T follicular helper cell (primary cell): ENCODE results near the gene RAB3C.
"Not testable (repeated sequence)": the region's sequence is repeated elsewhere in the genome, so short reads cannot be mapped to it uniquely, and the experiment has no call there.

Source experiments
- DNase-seq: peaks from one replicate; pipeline ENCODE4 v3.0.0-alpha.2; 2020; ENCODE audit warnings: low read depth
- total RNA-seq, 2 experiments: gene quantifications; one replicate each; lab custom pipeline; 2026; lab: John Stamatoyannopoulos, UW

The RAB3C gene, protein sequence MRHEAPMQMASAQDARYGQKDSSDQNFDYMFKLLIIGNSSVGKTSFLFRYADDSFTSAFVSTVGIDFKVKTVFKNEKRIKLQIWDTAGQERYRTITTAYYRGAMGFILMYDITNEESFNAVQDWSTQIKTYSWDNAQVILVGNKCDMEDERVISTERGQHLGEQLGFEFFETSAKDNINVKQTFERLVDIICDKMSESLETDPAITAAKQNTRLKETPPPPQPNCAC
- total RNA-seq: 0 reads per million in 2 experiments

DNA sequence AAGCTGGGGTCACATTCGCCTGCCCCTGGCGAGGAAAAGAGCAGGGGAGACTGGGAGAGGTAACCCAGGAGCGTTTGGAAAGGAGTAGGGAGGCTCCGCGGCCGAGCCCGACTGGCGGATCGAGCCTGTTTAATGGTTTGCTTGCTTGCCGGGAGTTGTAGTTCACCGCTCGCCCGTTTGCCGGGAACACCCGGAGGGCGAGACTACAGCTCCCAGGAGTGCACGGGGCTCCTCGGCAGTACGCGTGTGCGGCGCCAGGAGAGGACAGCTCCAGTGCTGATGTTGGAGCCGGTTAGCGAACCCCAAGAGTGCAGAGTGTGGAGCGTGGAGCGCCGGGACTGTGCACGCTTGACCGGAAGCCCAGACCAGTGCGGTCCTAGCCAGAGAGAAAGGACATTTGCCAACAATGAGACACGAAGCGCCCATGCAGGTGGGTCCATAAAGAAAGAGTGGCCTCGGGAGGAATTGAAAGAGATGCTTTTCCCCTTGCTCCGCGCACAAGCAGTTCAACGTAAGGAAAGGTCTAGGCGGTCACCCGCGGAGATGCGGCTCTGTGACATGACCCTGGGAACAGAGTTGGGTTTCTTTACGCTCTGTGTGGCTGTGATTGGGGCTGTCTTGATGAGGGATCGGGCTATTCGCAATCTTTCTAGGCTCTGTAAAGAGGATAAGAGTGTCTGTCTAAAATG is at the start of gene RAB3C:
Gene RAB3C, plus strand, starts transcription at position 273 of the 689 bp plus-strand sequence. Its CDS starts 134 bp downstream, at position 407.
- DNase-seq: no peak

DNA sequence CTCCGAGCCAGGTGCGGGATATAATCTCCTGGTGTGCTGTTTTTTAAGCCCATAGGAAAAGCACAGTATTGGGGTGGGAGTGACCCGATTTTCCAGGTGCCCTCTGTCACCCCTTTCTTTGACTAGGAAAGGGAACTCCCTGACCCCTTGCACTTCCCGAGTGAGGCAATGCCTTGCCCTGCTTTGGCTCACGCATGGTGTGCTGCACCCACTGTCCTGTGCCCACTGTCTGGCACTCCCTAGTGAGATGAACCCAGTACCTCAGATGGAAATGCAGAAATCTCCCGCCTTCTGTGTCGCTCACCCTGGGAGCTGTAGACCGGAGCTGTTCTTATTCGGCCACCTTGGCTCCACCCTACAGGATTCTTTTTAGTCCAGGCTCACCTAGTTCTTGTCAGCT is 40.9 kb upstream of the RAB3C start:
- DNase-seq: not testable (repeated sequence)

DNA sequence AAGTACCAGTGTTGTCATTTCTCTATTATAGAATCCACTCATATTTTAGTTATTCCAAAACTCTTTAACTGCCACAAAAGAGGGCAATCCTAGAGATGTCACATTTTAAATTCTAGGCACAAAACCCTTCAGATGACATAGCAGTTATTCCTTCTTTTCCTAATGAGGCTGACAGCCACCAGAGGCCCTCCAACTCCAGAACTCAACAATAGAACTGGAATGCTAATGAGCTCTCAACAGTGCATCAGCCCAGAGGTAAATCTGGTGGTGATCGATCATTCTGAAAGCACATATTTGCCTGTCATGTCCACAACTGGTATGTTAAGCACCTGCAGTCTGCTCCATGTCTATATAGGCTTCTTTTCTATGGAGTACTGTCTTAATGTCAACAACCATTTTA is 40.2 kb upstream of the RAB3C start:
- no peak for DNase-seq

DNA sequence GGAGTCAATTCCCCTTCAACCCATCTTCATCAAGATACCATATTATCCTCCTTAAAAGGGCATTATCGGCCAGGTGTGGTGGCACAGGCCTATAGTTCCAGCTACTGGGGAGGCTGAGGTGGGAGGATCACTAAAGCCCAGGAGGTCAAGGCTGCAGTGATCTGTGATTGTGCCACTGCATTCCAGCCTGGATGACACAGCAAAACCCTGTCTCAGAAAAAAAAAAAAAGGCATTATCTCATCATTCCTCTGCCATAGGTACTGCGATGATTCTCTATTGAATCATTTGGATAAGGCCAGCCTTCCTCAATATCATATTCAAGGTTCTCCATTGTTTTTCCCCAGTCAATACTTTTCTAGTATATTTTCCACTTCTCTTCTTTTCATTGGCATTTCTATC is 39.2 kb upstream of the RAB3C start:
- no peak for DNase-seq

DNA sequence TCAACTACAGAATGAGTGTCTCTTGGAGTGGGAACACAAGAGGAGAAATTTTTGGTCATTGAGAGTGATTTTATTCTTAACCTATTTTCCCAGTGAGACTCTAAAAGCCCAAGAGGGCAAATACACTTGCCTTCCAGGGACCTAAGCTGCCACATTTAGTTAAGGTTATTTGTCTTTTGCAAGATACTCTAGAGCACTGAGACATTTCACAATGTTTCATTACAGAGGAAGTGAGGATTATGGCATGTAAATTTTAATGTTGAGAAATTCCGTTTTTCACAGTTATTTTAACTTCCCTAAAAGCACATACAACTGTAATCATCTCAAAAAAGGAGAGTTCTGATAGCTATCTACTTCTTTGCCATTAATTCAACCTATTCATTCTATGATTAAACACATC is 38.7 kb upstream of the RAB3C start:
- no peak for DNase-seq

DNA sequence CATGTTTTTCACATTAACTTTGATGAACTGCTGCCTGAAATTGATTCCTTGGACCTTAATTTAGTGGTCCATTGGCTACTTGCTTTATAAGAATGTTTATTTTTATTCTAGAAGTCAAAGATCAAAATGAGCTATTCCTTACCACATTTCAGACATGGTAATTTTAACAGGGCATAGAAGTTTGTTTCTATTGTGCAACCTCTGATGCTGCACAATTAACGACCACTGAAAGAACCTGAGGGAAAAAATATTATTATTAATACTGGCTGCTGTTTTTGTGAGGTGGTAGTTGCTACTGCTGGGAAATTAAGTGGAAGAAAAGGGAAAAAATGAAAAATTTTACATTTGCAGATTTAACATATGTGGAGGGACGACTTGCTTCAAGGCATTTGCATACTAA is 37.9 kb upstream of the RAB3C start:
- no peak for DNase-seq

DNA sequence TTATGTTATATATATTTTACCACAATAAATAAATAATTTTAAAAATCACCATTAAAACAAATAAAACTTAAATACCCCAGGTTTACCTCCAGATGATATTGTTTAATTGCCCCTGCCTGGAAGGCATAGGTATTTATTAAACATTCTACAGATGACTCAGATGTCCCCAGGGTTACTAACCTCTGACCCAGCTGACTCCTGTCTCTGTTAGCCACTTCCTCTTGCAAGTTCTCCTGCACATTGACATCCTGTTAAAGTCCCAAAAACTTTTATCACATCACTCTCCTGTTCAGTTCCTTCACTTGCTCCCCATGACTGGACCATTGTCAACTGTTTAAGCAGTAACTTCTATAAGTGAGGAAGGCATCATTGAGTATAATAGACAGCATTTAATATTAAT is 37.0 kb upstream of the RAB3C start:
- DNase-seq: no peak

DNA sequence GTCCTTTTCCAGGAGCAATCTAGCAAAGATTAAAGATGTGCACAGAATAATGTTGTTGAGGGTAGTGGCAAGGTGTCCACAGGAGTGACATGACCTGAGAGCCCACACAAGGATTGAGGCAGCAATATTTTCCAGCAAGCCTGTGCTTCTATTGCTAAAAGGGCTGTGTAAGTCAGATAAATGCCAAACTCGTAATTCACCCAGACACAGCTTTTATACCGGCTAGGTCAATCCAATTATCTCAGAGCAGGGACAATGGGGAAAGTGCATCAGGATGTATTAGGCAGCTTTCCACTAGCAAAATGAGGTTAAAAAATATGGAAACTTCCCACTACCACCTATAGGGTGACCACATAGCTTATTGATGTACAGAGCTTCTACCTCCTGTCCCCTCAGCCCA is 34.8 kb upstream of the RAB3C start:
- no peak for DNase-seq

DNA sequence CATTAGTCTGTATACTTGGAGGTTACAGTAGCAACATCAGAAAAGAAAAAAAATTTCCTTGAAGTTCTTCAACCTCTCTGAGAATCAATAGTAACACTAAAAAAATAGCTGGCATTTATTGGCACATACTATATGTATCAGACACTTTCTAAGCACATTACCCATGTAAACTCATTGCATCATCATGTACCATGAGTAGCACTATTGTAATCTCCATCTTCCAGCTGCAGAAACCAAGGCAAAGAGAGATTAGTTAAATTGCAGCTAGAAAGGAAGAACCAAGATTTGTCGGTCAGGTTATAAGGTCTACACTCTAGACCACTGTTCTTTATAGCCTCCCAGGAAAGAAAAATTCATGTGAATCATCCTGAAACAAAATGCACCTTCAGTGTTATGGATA is 31.4 kb upstream of the RAB3C start:
- no peak for DNase-seq

DNA sequence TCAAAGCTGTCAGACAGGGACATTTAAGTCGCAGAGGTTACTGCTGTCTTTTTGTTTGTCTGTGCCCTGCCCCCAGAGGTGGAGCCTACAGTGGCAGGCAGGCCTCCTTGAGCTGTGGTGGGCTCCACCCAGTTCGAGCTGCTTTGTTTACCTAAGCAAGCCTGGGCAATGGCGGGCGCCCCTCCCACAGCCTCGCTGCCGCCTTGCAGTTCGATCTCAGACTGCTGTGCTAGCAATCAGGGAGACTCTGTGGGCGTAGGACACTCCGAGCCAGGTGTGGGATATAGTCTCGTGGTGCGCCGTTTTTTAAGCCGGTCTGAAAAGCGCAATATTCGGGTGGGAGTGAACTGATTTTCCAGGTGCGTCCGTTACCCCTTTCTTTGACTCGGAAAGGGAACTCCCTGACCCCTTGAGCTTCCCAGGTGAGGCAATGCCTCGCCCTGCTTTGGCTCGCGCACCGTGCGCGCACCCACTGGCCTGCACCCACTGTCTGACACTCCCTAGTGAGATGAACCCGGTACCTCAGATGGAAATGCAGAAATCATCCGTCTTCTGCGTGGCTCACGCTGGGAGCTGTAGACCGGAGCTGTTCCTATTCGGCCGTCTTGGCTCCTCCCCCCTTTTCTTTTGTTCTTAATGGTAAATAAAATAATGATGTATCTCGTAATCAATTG is 25.1 kb upstream of the RAB3C start:
- not testable (repeated sequence) for DNase-seq

DNA sequence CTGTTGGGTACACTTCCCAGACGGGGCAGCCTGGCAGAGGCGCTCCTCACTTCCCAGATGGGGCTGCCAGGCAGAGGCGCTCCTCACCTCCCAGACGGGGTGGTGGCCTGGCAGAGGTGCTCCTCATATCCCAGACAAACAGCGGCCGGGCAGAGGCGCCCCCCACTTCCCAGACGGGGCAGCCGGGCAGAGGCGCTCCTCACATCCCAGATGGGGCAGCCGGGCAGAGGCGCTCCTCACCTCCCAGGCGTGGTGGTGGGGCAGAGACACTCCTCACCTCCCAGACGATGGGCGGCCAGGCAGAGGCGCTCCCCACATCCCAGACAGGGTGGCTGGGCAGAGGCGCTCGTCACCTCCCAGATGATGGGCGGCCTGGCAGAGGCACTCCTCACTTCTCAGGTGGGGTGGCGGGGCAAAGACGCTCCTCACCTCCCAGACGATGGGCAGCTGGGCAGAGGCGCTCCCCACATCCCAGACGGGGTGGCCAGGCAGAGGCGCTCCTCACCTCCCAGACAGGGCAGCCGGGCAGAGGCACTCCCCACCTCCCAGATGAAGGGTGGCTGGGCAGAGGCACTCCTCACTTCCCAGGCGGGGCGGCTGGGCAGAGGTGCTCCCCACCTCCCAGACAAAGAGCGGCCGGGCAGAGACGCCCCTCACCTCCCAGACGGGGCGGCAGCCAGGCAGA is 19.7 kb upstream of the RAB3C start:
- not testable (repeated sequence) for DNase-seq

DNA sequence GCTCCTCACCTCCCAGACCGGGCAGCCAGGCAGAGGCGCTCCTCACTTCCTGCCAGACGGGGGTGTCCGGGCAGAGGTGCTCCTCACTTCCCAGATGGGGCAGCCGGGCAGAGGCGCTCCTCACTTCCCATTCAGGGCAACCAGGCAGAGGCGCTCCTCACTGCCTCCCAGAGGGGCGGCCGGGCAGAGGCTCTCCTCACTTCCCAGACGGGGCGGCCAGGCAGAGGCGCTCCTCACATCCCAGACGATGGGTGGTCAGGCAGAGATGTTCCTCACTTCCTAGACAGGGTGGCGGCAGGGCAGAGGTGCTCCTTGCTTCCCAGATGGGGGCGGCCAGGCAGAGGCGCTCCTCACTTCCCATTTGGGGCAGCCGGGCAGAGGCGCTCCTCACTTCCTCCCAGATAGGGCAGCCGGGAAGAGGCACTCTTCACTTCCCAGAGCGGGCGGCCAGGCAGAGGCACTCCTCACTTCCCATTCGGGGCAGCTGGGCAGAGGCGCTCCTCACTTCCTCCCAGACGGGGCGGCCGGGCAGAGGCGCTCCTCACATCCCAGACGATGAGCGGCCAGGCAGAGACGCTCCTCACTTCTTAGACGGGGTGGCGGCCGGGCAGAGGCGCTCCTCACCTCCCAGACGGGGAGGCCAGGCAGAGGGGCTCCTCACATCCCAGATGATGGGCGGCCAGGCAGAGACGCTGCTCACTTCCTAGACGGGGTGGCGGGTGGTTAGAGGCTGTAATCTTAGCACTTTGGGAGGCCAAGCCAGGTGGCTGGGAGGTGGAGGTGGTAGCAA is 18.6 kb upstream of the RAB3C start:
- not testable (repeated sequence) for DNase-seq

DNA sequence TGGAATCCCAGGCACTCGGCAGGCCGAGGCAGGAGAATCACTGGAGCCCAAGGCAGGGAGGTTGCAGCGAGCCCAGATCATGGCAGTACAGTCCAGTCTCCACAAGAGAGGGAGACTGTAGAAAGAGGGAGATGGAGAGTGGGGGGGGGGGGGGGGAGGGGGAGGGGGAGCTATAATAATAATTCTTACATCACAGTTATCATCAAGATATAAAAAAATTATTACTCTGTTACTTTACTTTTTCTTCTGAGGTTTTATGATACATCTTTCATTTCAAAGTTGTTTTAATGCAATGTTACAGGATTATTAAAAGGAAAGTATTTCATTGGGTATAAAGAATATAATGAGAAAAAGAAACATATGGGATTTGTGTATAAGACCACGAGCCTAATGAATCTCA is 17.8 kb upstream of the RAB3C start:
- DNase-seq: no peak

DNA sequence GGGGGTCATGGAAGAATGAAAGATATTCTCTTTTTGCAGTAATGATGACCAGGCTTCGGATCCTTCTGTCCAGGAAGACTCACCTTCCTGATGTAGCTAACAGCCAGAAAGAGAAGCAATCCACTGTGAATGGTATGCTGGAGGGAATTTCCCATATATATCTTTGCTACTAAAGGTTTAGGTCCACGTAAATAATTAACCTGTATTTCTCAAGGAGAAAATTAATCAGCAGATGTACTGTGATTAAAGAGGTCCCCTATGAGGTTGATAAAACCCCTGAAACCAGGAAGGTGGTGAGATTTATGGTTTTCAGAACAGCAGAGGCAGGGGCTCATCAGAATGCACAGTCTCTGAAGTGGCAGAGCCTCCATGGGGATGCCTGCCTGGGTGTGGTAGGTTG is 11.4 kb upstream of the RAB3C start:
- DNase-seq: no peak

DNA sequence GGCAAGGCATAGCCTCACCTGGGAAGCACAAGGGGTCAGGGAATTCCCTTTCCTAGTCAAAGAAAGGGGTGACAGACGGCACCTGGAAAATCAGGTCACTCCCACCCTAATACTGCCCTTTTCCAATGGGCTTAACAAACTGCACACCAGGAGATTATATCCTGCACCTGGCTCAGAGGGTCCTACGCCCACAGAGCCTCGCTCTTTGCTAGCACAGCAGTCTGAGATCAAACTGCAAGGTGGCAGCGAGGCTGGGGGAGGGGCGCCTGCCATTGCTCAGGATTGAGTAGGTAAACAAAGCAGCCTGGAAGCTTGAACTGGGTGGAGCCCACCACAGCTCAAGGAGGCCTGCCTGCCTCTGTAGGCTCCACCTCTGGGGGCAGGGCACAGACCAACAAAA is 9.9 kb upstream of the RAB3C start:
- not testable (repeated sequence) for DNase-seq

DNA sequence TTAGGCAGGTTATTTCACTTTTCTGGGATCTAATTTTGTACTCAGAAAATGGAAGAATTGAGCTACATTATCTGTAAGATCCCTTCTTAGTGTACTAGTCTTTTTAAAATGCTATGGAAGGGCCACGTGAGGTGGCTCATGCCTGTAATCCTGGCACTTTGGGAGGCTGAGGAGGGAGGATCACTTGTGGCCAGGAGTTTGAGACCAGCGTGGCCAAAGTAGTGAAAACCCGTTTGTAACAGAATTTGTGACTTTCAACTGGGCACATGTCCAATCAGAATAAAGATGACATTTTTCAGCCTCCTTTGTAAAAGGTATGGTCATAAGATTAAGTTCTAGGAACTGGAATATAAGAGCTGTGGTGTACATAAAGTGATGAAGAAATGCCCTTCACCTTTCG is 3.1 kb upstream of the RAB3C start:
- DNase-seq: no peak

DNA sequence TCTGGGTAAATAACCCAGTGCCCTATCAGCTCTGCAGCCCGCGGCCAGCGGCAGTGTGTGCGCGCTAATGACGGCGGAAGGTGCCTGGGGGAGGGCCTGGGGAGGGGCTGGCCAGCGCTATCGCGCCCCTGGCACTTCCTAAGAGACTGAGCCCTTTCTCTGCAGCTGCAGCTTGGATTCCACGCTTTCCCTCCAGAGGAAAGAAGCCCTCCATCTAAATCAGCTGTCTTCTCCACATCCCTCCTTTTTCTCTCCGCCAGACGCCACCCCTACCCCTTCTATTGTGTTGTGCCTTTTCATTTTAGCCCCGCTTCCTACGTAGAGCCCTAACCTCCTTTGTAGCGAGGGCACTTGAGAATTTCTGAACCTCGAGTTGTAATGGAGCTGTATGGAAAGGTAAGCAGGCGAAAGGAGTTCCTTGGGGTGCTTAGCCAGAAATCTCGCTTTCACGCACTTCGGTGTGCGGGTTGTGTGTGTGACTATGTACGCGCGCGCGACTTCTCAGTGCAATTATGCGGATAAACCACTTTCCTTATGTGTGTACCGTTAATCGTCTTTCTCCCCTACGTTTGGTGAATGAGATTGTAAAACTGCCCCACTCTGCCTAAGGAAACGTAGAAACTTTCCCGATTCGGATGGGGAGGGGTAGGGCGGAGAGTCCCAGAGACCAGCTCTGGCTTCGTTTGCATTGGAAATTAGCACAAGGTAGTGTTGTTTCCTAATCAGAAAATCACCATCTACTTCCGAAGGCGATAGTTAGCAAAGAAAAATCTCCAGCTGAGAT is 664 bp upstream of the RAB3C start:
- no peak for DNase-seq

DNA sequence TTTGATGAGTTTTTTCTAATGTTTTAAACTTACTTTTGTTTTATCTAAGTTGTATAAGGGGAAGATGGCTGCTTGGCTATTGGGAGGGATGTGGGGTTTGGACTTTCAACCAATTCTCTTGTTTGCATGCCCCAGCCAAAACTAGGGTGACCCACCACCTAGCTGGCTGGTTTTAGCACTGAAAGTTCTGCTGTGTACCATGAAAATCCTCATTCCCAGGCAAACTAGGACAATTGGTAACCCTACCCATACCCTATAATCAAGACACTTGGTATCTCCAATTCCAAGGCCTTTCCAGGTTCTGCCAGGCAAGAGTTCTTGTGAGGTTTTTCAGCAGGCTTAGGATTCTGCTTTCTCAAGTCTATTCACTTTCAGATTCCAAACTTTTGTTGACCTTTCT is 13.1 kb downstream of the RAB3C start:
- no peak for DNase-seq

DNA sequence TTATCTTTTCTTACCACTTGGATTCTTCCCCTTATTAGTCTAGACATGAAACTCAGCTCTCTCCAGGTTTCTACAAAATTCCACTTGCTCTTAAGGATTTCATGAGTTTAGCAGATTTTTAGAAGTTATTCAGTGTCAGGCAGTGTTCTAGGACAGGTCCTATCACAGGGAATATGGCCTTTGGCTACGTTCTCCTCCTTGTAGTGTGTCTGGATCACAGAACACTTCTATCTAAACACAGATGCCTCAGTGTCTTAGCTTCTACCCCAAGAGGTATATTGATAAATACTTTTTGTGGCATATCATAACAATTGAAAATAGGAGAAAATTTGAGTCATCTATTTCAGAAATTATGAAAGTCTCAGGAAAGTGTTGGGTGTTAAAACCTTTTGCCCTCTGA is 15.6 kb downstream of the RAB3C start:
- DNase-seq: no peak

DNA sequence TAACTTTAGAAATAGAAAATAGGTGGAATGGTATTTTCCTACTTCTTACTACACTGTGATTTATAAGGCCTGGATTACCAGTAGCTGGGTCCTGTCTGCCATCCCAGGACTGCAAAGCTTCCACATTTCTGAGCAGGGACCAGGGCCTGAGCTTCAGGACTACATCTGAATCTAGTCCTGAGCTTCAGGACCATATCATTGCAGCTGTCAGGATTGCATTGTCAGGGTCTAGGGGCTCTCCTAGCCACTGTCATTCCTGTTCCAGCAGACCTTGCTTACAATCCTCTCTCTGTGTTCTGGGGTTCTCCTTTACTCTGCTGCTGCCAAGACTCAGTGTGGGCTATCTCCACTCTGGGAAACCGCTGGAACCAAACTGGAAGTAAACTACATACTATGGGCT is 16.3 kb downstream of the RAB3C start:
- no peak for DNase-seq

DNA sequence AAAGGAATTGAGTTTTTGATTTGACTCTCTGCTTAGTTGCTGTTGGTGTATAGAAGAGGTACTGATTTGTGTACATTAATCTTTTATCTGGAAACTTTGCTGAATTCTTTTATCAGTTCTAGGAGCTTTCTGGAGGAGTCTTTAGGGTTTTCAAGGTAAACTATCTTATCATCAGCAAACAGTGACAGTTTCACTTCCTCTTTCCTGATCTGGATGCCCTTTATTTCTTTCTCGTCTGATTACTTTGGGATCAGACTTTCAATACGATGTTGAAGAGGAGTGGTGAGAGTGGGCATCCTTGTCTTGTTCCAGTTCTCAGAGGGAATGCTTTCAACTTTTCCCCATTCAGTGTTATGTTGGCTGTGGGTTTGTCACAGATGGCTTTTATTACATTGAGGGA is 17.7 kb downstream of the RAB3C start:
- not testable (repeated sequence) for DNase-seq
